ENCODE results near the gene CST7.

DNA sequence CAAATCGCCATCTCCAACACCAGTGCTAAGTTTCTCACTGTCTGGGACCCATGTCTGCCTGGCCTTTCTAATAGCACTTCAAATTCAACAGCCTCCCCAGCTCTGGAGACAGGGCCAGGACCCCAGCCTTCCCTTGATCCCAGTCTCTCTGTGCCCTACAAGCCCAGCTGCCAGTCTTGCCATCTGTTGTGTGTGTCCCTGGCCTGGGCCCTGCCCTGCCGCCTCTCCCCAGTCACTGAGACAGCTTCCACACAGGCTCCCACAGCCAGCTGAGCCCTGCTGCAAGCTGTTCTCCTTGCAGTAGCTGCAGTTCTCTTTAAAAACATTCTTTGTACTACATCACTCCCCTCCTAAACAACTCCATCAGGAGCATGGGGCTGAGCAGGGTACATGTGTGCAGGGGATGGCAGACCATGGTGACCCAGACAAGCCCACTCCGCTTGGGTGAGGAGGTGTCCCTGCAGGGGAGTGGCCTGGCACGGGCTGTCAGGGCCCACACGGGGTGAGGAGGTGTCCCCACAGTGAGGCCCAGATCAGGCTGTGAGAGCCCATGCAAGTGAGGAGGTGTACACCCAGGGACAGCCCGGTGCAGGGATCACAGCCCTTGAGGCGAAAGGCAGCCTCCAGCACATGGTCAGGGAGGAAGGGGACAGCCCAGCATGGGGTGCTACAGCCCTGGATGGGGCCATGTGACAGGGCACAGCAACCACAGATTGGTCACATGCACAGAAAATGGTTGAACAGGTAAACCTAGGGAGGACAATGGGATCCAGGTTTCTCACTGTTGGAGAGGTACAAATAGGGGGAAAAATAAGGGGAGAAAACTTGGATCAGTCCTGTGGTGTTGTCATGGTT, 16.2 kb downstream of the CST7 start:
- no peak for TF ChIP-seq ZNF274 (IDR thresholded peaks at IDR 0.05; ENCODE audit: insufficient read depth, insufficient read length)
- TF ChIP-seq ATF7 (IDR thresholded peaks at IDR 0.05; ENCODE audit: low read depth) = no peak
- no peak for TF ChIP-seq SREBF2 (IDR thresholded peaks at IDR 0.05; ENCODE audit: low read length)
- TF ChIP-seq IKZF1 (conservative IDR thresholded peaks at IDR 0.05) = no peak
- TF ChIP-seq EZH2 (IDR thresholded peaks at IDR 0.05; ENCODE audit: borderline replicate concordance, control insufficient read depth, low read depth, low read length) = no peak
- TF ChIP-seq CEBPB (IDR thresholded peaks at IDR 0.05; ENCODE audit: borderline replicate concordance in 1 of 2, low read depth in 2 of 2, low read length in 2 of 2) = no peak
